Activated CD4-positive, alpha-beta memory T cell treated with anti-CD3 and anti-CD28 coated beads for 36 hours (primary cell): Measurements from ENCODE around the gene CCL25. TPM values are rescaled to one million over a fixed set of nuclear protein-coding genes. Genes with fewer than 3 reads are reported as not detected.
"Not testable (repeated sequence)": the region's sequence is repeated elsewhere in the genome, so short reads cannot be mapped to it uniquely, and the experiment has no call there.

Experiments
- CTCF ChIA-PET: fragments of 350-600 bp; sonication (Branson Sonifier 250); formaldehyde crosslinking; loops from one replicate; lab custom pipeline; 2021; ENCODE audit warnings: antibody characterized with exemption, inconsistent platforms; lab: Charles Lee
- POLR2A ChIA-PET: fragments of 350-600 bp; sonication (Branson Sonifier 250); formaldehyde crosslinking; loops from one replicate; lab custom pipeline; 2021; ENCODE audit warnings: antibody characterized with exemption; lab: Charles Lee
- DNase-seq: peaks from one replicate; pipeline ENCODE4 v3.0.0-alpha.2; 2020
- H3K27ac Mint-ChIP-seq: one replicate; pipeline ENCODE4 v1.8.0; 2021; ENCODE audit warnings: mixed read lengths
- H3K27me3 Mint-ChIP-seq: one replicate; pipeline ENCODE4 v1.8.0; 2021; ENCODE audit warnings: mixed read lengths
- H3K36me3 Mint-ChIP-seq: one replicate; pipeline ENCODE4 v1.8.0; 2021; ENCODE audit warnings: mixed read lengths
- H3K4me1 Mint-ChIP-seq: one replicate; pipeline ENCODE4 v1.8.0; 2021; ENCODE audit warnings: low read depth, mixed read lengths
- H3K4me3 Mint-ChIP-seq: one replicate; pipeline ENCODE4 v1.8.0; 2021; ENCODE audit warnings: mild to moderate bottlenecking, mixed read lengths
- H3K9me3 Mint-ChIP-seq: one replicate; pipeline ENCODE4 v1.8.0; 2021; ENCODE audit warnings: mixed read lengths
- intact Hi-C: fragments of 100-400 bp; cut with micrococcal nuclease; formaldehyde crosslinking; loops from one replicate; pipeline ENCODE4 v1.15.1; 2023
- total RNA-seq, 2 experiments: library from RNA; stranded (reverse); gene quantifications; one replicate each; pipeline ENCODE4 v1.2.3, GENCODE V29; 2021

Gene CCL25, protein sequence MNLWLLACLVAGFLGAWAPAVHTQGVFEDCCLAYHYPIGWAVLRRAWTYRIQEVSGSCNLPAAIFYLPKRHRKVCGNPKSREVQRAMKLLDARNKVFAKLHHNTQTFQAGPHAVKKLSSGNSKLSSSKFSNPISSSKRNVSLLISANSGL
- total RNA-seq = not detected

DNA sequence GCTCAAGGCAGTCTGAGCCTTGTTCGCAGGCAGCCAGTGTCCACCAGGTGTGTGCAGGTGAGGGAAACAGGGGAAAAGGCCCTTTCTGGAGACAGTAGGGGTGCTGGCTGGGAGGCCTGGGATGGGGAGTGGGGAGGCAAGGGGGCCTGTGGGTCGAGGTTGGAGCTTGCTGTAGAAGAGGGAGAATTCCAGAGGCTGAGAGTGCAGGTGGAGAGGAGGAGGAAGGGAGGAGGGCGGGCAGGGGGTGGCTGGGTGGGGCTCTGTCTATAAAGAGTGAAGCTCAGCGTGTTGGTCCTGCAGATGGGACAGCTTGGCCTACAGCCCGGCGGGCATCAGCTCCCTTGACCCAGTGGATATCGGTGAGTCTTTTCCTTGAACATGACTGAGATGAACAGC is at the start of gene CCL25:
Gene CCL25, plus strand, starts transcription at position 297 of the 396 bp plus-strand sequence. CDS start 290 bp downstream, outside the sequence.
- intact Hi-C loops = loop anchor here (5.0 kb wide), 1 partner anchor 110 kb away; the partner anchor contains the start of gene TIMM44
- Mint-ChIP-seq H3K36me3 (no peaks in the 10 kb centered on the region), H3K27ac (peak within 1 kb of the TSS; percentile 13), H3K9me3 (no peaks in the 10 kb centered on the region), H3K27me3 (no peaks in the 10 kb centered on the region), H3K4me1 (peaks cover 5% of the 10 kb centered on the region), H3K4me3 (no peak within 1 kb of the TSS)
- ChIA-PET CTCF (no interaction called here), POLR2A (no interaction called here)
- no peak for DNase-seq

DNA sequence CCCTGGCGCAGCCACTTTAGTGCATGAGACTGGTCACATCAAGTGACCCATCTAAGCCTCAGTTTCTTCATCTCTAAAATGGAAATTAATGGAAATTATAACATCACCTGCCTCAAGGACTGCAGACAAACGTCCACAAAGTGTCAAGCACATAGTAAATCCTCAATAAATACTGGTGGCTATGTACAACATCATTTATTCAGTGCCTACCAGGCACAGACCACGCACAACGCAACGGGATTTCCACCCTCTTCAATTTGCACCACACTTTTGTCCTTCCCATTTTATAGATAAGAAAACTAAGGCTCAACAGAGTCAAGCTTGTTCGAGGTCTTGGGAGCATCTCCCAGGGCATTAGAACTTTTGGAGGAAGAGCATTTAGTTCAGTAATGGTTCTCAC is 48.6 kb upstream of the CCL25 start:
- ChIA-PET POLR2A (interaction anchor here (0.6 kb wide), 1 partner anchor 89 kb away, joined by 4 read pairs; no protein-coding TSS in a partner anchor), CTCF (interaction anchor here (1.1 to 4.3 kb wide), 4 partner anchors 32 to 60 kb away, joined by 3 to 35 read pairs (median 12); partner anchors contain the start of gene TIMM44)
- Mint-ChIP-seq H3K4me1 (peaks cover 38% of the 10 kb centered on the region), H3K4me3 (peak overlapping the region; percentile 93), H3K36me3 (peaks cover 7% of the 10 kb centered on the region), H3K27ac (no peak overlapping the region), H3K27me3 (no peaks in the 10 kb centered on the region), H3K9me3 (no peaks in the 10 kb centered on the region)
- DNase-seq = no peak
- intact Hi-C loops = no loop called here

DNA sequence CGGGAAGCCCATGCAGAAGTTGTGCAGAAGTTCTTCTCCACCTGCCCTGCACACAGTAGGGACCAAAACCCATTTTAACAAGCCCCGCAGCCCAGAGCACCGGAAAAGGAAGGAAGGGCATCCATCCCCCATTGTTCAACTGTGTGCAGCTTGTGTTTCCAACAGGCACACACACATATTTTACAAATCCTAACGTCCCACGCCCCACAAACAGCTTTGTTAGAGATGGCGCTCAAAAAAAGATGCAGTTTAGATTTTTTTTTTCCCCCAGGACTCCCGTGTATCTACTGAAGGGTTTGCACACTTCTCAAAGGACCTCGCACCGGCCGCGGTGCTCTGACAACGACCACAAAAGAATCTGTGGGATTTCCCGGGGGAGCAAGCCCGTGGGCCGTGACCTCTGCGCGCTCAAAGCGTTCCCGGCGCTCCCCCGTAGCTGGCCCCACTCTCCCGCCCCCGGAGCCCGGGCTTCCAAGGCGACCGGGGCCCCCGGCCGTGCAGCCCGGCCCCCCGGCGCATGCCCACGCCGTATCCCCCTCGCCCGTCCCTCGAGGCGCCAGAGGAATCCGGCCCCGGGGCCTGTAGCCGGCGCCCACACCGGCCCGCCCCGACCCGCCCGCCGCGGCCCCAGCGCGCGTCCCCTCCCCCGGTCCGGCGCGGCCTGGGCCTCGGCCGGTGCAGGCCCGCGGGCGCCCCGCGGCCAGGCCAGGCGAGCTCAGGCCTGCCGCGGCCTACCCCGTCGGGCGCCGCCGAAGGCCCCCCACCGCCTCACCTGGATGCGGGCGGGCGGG is 47.6 kb upstream of the CCL25 start:
- peaks cover 35% of the 10 kb centered on the region for H3K4me1 Mint-ChIP-seq
- H3K27ac Mint-ChIP-seq = peak overlapping the region; percentile 58
- peaks cover 7% of the 10 kb centered on the region for H3K36me3 Mint-ChIP-seq
- no peaks in the 10 kb centered on the region for H3K9me3 Mint-ChIP-seq
- H3K4me3 Mint-ChIP-seq = peak overlapping the region; percentile 93
- peak; percentile 37 for DNase-seq
- no peaks in the 10 kb centered on the region for H3K27me3 Mint-ChIP-seq
- intact Hi-C loops = no loop called here
- CTCF ChIA-PET = interaction anchor here (0.6 to 4.3 kb wide), 6 partner anchors 33 to 101 kb away, joined by 3 to 35 read pairs (median 3); partner anchors contain the start of genes MAP2K7 and TIMM44
- POLR2A ChIA-PET = interaction anchor here (0.6 to 0.8 kb wide), 2 partner anchors 61 to 88 kb away, joined by 3 to 4 read pairs; partner anchors contain the start of gene TIMM44

DNA sequence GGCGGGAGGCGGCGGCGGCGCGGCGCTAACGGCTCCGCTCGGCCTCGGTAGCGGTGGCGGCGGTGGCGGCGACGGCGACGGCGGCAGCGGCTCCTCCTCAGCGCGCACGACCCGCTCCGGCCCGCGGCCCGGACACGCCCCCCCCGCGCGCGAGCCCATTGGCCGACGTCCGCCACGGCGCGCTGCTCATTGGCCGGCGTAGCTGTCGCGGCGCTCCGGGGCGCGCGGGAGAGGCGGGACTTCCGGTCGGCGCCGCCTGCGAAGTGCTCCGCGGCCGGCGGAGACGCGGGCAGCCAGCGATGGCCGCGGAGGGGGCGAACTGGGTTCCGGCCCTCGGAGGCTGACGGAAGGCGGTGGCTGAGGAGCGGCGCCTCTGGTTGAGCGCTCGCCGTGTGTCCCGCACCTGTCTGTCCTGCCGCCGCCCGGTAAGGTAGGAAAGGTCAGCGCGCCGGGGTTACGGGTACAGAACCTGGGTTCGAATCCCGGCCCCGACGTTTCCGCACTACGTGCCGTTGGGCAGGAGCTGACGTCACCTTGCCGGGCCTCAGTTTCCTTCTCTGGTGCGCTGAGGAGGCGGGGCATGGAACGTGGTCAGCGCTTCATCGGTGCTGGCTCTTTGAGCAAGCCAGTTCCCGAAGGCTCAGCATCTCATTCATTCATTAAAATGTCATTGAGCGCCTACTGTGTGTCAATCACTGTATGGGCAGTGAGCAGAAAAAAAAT is 46.9 kb upstream of the CCL25 start, which contains the start of gene ELAVL1:
Gene ELAVL1, minus strand, starts transcription at position 108 of the 723 bp plus-strand sequence. CDS start 13,826 bp downstream, outside the sequence.
- POLR2A ChIA-PET = interaction anchor here (0.8 kb wide), 1 partner anchor 62 kb away, joined by 3 read pairs; the partner anchor contains the start of gene TIMM44

DNA sequence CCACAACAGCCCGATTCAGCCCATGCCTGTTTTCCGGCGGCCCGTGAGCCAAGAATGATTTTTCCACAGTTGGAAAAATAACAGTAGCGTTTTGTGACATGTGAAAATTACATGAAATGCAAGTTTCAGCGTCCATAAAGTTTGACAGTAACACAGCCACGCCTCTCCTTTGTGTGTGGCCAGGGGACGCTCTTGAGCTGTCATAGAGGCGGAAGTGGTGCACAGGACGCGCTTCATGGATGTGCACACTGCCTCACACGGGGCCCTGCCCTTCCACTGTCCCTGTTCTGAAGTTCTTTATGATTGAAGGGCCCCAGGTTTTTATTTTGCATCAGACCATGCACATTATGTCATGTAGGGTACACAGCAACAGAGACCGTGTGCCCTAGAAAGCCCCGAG is 34.8 kb upstream of the CCL25 start:
- intact Hi-C loops = no loop called here
- Mint-ChIP-seq H3K36me3 (no peaks in the 10 kb centered on the region), H3K9me3 (no peaks in the 10 kb centered on the region), H3K27me3 (no peaks in the 10 kb centered on the region), H3K27ac (no peak overlapping the region), H3K4me1 (peaks cover 2% of the 10 kb centered on the region), H3K4me3 (no peak overlapping the region)
- ChIA-PET POLR2A (no interaction called here), CTCF (interaction anchor here (1.3 kb wide), 1 partner anchor 15 kb away, joined by 3 read pairs; no protein-coding TSS in a partner anchor)
- DNase-seq = peak; percentile 40

More for the DNA sequence above, 46.9 kb upstream of the CCL25 start, which contains the start of gene ELAVL1:
- H3K27me3 Mint-ChIP-seq = no peaks in the 10 kb centered on the region
- intact Hi-C loops = no loop called here
- H3K9me3 Mint-ChIP-seq = no peaks in the 10 kb centered on the region
- peak within 1 kb of the TSS; percentile 93 for H3K4me3 Mint-ChIP-seq
- CTCF ChIA-PET = interaction anchor here (1.0 to 4.3 kb wide), 3 partner anchors 61 to 102 kb away, joined by 3 to 35 read pairs (median 4); partner anchors contain the start of genes MAP2K7 and TIMM44
- peak; percentile 92 for DNase-seq
- peaks cover 32% of the 10 kb centered on the region for H3K4me1 Mint-ChIP-seq
- H3K27ac Mint-ChIP-seq = peak within 1 kb of the TSS; percentile 72
- H3K36me3 Mint-ChIP-seq = peaks cover 7% of the 10 kb centered on the region

DNA sequence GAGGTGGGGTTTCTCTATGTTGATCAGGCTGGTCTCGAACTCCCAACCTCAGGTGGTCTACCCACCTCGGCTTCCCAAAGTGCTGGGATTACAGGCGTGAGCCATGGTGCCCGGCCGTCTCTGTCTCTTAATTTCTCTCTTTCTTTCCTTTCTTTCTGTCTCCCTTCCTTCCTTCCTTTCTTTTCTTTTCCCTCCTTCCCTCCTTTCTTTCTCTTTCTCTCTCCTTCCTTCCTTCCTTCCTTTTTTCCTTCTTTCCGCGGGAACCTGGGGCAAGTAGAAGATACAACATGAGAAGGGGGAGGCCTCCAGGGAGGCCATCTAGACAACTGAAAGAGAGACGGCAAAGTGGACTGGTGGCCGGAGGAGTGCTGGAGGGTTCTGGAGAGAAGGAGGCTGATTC is 31.9 kb upstream of the CCL25 start:
- POLR2A ChIA-PET = no interaction called here
- CTCF ChIA-PET = no interaction called here

DNA sequence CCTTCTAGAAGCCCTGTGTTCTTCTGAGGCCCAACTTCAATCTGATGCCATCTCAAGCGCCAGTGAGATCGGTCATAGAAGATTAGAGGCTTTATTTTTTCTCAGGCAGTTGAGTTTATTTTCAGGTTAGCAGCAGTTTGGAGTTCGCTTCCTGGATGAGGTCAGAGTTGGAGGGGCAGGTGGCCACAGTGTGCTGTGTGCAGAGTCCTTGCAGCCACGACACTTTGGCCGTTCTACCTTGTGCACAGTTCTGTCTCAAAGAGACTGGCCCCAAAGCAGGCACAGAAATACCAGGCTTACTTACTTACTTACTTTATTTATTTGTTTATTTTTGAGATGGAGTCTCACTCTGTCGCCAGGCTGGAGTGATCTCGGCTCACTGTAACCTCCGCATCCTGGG is 31.2 kb upstream of the CCL25 start:
- H3K27ac Mint-ChIP-seq = no peak overlapping the region
- POLR2A ChIA-PET = no interaction called here

More for the DNA sequence above, 31.9 kb upstream of the CCL25 start:
- H3K27me3 Mint-ChIP-seq = no peaks in the 10 kb centered on the region
- no peaks in the 10 kb centered on the region for H3K9me3 Mint-ChIP-seq
- peaks cover 2% of the 10 kb centered on the region for H3K4me1 Mint-ChIP-seq
- no peak overlapping the region for H3K27ac Mint-ChIP-seq
- intact Hi-C loops = no loop called here
- H3K4me3 Mint-ChIP-seq = no peak overlapping the region
- H3K36me3 Mint-ChIP-seq = no peaks in the 10 kb centered on the region
- no peak for DNase-seq

DNA sequence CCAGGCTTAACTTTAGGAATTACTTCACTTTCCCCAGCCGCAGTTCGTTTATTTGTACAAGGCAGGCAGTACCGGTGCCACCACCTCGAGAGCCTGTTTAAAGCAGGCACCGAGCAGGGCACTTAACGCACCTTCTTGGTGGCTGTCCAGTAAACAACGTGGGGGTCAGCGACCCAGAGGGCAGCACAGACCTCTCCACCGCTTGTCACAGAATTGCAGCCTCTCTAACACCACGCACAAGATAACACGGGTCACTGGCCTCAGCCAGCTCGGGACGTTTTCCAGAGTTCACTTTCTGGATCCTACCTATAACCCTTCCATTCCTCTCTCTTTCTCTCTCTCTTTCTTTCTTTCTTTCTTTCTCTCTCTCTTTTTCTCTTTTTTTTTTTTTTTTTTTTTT is 30.3 kb upstream of the CCL25 start:
- no peaks in the 10 kb centered on the region for H3K9me3 Mint-ChIP-seq
- DNase-seq = no peak
- CTCF ChIA-PET = no interaction called here
- intact Hi-C loops = no loop called here
- POLR2A ChIA-PET = no interaction called here
- peaks cover 2% of the 10 kb centered on the region for H3K4me1 Mint-ChIP-seq
- H3K27me3 Mint-ChIP-seq = no peaks in the 10 kb centered on the region
- H3K4me3 Mint-ChIP-seq = no peak overlapping the region
- no peak overlapping the region for H3K27ac Mint-ChIP-seq
- no peaks in the 10 kb centered on the region for H3K36me3 Mint-ChIP-seq

More for the DNA sequence above, 31.2 kb upstream of the CCL25 start:
- intact Hi-C loops = no loop called here
- CTCF ChIA-PET = no interaction called here
- Mint-ChIP-seq H3K9me3 (no peaks in the 10 kb centered on the region), H3K4me1 (peaks cover 2% of the 10 kb centered on the region), H3K4me3 (no peak overlapping the region), H3K36me3 (no peaks in the 10 kb centered on the region), H3K27me3 (no peaks in the 10 kb centered on the region)
- DNase-seq = no peak

DNA sequence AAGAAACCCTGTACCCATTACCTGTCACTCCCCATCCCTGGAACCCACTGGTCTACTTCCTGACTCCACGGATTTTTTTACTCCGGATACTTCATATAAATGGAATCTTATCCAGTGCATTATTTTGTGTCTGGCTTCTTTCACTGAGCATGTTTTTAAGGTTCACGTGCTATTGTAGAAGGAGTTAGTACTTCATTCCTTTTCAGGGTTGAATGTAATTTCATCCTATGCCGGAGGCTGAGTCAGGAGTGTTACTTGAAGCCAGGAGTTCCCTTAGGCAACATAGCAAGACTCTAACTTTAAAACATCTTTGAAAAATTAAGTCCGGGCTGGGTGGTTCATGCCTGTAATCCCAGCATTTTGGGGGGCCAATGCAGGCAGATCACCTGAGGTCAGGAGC is 29.2 kb upstream of the CCL25 start:
- Mint-ChIP-seq H3K36me3 (no peaks in the 10 kb centered on the region), H3K4me3 (no peak overlapping the region), H3K27me3 (no peaks in the 10 kb centered on the region), H3K4me1 (no peaks in the 10 kb centered on the region), H3K9me3 (no peaks in the 10 kb centered on the region), H3K27ac (no peak overlapping the region)
- CTCF ChIA-PET = no interaction called here
- DNase-seq = no peak
- intact Hi-C loops = no loop called here
- POLR2A ChIA-PET = no interaction called here

DNA sequence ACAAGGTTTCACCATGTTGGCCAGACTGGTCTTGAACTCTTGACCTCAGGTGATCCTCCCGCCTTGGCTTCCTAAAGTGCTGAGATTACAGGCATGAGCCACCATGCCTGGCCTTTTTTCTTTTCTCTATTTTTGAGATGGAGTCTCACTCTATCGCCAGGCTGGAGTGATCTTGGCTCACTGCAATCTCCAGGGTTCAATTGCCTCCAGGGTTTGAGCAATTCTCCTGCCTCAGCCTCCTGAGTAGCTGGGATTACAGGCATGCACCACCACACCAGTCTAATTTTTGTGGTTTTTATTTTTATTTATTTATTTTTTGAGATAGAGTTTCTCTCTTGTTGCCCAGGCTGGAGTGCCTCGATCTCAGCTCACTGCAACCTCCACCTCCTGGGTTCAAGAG is 28.3 kb upstream of the CCL25 start:
- H3K9me3 Mint-ChIP-seq, CTCF ChIA-PET, intact Hi-C loops, DNase-seq, H3K27me3 Mint-ChIP-seq, H3K4me3 Mint-ChIP-seq, H3K36me3 Mint-ChIP-seq, H3K4me1 Mint-ChIP-seq, POLR2A ChIA-PET, H3K27ac Mint-ChIP-seq: not testable (repeated sequence)

DNA sequence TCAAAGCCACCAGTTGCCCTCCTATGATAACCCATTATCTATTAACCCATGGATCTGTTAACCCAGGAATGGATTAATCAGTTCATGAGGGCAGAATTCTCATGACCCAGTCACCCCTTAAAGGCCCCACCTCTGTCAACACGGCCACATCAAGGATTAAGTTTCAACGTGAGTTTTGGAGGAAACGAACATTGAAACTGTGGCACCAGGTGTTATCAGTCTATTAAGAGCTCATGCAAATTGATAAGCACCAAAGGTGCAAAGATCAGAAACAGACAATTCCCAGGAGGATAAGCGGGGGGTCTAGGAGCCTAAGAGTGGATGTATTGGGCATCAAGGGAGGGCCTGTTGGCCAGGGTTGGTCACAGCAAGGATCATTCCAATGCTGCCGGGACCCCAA is 27.2 kb upstream of the CCL25 start:
- Mint-ChIP-seq H3K4me1 (no peaks in the 10 kb centered on the region), H3K9me3 (no peaks in the 10 kb centered on the region), H3K36me3 (no peaks in the 10 kb centered on the region), H3K4me3 (no peak overlapping the region), H3K27ac (no peak overlapping the region), H3K27me3 (no peaks in the 10 kb centered on the region)
- ChIA-PET POLR2A (no interaction called here), CTCF (no interaction called here)
- intact Hi-C loops = no loop called here
- no peak for DNase-seq
